ENCODE results near the gene CARMIL1.

CARMIL1 gene

GRCh38 chr6:25278914-25279747 lies at the start of gene CARMIL1:
TSS of gene CARMIL1 (plus strand) at chr6:25279374. CDS start at chr6:25279796, 422 bp downstream.
- in situ Hi-C loops (cut with MboI; ENCODE audit: low sequenced_read_pairs) = no loop called here

- in situ Hi-C loops (cut with MboI; ENCODE audit: low sequenced_read_pairs) = no loop called here
These were observed 49.4 kb upstream of the CARMIL1 start for GRCh38 chr6:25229671-25230321.

GRCh38 chr6:25232479-25232878 lies 46.7 kb upstream of the CARMIL1 start:
- in situ Hi-C loops (cut with MboI; ENCODE audit: low sequenced_read_pairs) = no loop called here

DNA sequence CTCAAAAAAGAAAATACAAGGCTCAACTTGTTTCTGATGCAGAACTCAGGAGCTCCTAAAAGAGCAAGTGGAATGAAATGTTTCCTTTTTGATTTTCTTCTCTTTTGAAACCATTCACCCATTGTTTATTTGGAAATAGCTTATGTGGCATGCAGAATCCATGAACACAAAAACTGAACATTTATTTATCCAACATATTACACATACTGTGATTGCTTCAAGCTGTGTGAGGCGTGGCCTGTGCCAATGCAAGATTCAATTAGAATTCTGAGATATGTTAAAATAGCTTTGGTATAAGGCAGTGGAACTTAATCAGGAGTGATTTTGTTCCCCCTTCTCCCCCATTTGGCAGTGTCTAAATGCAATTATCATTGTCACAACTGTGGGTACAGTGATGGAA lies 45.9 kb upstream of the CARMIL1 start:
- in situ Hi-C loops (cut with MboI; ENCODE audit: low sequenced_read_pairs) = no loop called here

GRCh38 chr6:25237579-25237978 lies 41.6 kb upstream of the CARMIL1 start:
- in situ Hi-C loops (cut with MboI; ENCODE audit: low sequenced_read_pairs) = no loop called here

- in situ Hi-C loops (cut with MboI; ENCODE audit: low sequenced_read_pairs) = no loop called here
These were observed 40.1 kb upstream of the CARMIL1 start for GRCh38 chr6:25239059-25239458.

DNA sequence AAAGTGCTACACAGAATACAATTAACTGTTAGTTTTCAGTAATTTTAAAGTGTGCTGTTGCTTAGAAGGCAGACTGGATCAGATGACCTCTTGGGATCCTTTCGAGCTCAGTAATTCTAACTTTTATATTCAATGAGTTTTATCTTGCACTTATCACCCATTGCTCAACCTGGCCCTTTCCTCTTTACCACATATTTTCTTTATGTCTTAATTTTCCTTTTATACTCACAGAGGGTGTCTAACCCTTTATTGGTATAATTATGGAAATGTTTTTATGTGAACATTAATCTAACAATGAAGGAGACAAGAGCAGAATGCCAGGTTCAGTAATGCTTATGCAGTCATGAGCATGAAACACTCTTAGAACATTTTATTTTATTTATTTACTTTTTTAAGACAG lies 39.7 kb upstream of the CARMIL1 start:
- in situ Hi-C loops (cut with MboI; ENCODE audit: low sequenced_read_pairs) = no loop called here

DNA sequence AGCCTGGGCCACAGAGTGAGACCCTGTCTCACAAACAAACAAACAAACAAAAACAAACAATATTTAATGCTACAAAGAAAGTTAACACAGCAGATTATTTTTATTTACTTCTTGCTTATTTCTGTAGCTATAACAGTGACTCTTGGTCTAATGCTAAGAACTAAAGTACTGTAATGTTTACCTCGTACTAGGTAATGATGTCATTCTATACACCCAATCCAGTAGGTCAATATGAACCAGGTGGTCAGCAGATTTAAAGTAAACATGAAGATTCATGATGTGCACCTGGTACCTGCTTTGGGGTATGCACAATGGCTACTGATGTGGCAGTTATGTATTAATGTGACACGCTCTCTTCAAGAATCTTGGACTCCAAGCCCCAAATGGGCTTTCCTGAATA lies 36.6 kb upstream of the CARMIL1 start:
- in situ Hi-C loops (cut with MboI; ENCODE audit: low sequenced_read_pairs) = no loop called here

- in situ Hi-C loops (cut with MboI; ENCODE audit: low sequenced_read_pairs) = no loop called here
These were observed 34.3 kb upstream of the CARMIL1 start for GRCh38 chr6:25244865-25245264.

DNA sequence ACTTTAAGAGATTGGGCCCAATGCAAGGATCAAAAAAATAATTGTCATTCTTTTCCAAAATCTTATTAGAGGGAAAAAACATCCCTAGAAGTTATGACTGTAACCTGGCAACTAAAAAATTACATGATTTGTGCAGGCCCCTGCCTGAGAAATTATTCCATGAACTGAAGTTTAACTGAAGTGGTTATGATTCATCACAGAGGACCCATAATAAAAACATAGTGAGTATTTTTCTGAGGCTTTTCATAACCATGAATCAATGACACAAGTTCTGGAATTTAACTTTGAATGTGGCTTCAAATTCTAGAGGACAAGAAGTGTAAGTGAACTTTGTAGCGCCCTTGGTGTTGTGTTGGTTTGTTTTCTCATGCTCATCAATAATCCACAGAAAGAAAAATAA lies 31.1 kb upstream of the CARMIL1 start:
- in situ Hi-C loops (cut with MboI; ENCODE audit: low sequenced_read_pairs) = no loop called here

- in situ Hi-C loops (cut with MboI; ENCODE audit: low sequenced_read_pairs) = no loop called here
These were observed 30.0 kb upstream of the CARMIL1 start for GRCh38 chr6:25249133-25249532.

- in situ Hi-C loops (cut with MboI; ENCODE audit: low sequenced_read_pairs) = loop anchor here (25.0 kb wide), 1 partner anchor 236 kb away; no protein-coding TSS in a partner anchor
These were observed 28.3 kb upstream of the CARMIL1 start for GRCh38 chr6:25250878-25251277.

- in situ Hi-C loops (cut with MboI; ENCODE audit: low sequenced_read_pairs) = loop anchor here (25.0 kb wide), 1 partner anchor 236 kb away; no protein-coding TSS in a partner anchor
These were observed 27.7 kb upstream of the CARMIL1 start for GRCh38 chr6:25251426-25251825.

GRCh38 chr6:25253351-25253750 lies 25.8 kb upstream of the CARMIL1 start:
- in situ Hi-C loops (cut with MboI; ENCODE audit: low sequenced_read_pairs) = loop anchor here (25.0 kb wide), 1 partner anchor 234 kb away; no protein-coding TSS in a partner anchor

DNA sequence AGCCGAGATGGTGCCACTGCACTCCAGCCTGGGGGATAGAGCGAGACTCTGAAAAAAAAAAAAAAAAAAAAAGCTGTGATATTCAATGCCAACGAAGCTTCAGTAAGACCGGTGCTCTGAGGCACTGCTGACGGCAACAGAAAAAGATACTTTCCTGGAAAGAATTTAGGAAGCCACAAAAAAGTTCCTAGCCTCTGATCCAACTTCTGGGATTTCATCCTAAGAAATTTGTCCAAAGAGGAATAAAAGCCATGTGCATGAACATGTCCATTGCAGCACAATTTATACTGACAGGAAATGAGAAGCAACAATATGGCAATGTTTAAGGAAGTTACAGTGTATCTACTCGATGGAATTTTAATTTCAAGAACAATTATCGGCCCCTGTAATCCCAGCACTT lies 24.5 kb upstream of the CARMIL1 start:
- in situ Hi-C loops (cut with MboI; ENCODE audit: low sequenced_read_pairs) = loop anchor here (25.0 kb wide), 1 partner anchor 233 kb away; no protein-coding TSS in a partner anchor

DNA sequence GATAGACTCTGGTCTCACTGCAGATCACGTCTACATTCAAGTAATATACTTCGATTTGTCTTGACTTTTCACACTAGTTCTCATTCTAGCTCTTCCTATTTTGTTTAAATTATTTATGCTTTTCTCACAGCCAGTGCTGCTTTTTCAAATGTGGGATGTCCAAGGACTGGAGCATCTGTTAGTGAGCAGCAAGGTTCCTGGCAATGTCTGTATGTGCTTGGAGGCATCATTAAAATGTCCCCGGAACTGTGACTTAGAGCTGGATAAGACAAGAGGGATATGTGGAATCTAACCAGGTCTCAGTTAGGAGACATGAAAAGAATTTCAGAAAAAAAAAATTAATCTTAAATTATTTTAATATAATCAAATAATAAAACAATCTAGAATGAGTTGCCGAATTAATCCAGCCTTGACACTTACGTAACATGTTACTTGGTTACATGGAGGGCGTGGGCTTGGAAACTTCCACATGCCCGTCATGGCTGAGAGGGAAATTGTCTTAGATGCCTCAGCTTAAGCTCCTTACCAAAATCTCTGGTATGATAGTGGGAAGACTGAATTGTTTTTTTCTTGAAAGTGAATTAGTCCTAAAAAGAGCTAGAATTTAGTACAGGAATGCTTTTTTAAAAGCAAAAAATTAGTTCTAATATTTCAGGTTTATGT lies 21.4 kb upstream of the CARMIL1 start:
- in situ Hi-C loops (cut with MboI; ENCODE audit: low sequenced_read_pairs) = loop anchor here (25.0 kb wide), 1 partner anchor 229 kb away; no protein-coding TSS in a partner anchor

- in situ Hi-C loops (cut with MboI; ENCODE audit: low sequenced_read_pairs) = loop anchor here (25.0 kb wide), 1 partner anchor 228 kb away; no protein-coding TSS in a partner anchor
These were observed 19.4 kb upstream of the CARMIL1 start for GRCh38 chr6:25259756-25260155.

DNA sequence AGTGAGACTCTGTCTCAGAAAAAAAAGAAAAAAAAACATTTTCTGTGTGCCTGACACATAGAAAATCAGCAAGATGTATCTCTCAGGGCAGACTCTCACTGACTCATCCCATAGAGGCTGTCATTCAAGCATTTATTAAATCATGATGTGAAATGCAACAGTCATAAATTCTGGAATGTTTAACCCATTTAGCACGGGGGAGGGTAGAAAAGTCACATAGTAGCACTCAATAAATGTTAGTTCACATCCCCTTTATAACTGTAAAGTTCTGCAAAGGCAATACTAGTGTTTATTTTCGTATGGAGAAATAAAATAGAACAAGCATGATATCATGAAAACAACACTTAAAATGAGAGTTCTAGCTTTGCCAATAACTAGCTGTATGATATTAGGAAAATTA lies 15.5 kb upstream of the CARMIL1 start:
- in situ Hi-C loops (cut with MboI; ENCODE audit: low sequenced_read_pairs) = loop anchor here (25.0 kb wide), 1 partner anchor 224 kb away; no protein-coding TSS in a partner anchor

DNA sequence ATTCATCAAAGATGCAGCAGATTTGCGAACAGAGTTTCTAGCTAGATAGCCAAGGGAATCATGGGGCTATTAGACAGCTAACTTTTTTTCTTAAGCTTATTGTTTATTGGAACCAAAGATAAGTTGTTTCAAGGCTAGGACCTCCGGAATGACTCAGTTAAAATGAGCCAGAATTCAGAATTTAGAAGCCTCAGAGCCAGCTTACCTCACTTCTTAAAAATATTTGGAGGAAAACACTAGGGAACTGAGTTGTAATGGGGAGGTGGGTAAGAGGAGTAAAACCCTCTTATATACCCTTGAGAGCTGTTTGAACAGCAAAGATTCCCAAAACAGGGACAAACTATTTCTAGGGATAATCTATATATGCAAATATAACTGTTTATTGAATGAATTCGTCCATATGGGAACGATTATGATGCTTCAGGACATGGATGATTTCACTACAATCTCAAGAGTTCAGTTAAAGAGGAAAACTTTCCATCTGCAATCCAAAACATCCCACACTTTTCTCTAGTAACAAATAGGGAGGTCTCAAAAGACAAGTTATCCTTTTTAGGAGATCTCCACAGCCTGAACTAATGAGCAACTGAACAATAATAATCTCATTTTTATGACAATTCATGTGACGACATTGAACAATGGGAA lies 12.6 kb upstream of the CARMIL1 start:
- in situ Hi-C loops (cut with MboI; ENCODE audit: low sequenced_read_pairs) = loop anchor here (25.0 kb wide), 1 partner anchor 221 kb away; no protein-coding TSS in a partner anchor

DNA sequence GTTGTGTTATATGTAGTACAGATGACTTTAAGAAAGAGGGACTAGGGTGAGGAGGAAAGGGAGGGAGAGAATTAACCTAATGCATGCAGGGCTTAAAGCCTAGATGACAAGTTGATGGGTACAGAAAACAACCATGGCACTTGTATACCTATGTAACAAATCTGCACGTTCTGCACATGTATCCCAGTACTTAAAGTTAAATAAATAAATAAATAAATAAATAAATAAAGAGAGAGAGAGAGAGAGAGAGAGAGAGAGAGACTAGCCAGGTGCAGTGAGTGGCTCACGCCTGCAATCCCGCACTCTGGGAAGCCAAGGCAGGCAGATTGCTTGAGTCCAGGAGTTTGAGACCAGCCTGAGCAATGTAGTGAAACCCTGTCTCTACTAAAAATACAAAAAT lies 11.5 kb upstream of the CARMIL1 start:
- in situ Hi-C loops (cut with MboI; ENCODE audit: low sequenced_read_pairs) = loop anchor here (25.0 kb wide), 1 partner anchor 220 kb away; no protein-coding TSS in a partner anchor

DNA sequence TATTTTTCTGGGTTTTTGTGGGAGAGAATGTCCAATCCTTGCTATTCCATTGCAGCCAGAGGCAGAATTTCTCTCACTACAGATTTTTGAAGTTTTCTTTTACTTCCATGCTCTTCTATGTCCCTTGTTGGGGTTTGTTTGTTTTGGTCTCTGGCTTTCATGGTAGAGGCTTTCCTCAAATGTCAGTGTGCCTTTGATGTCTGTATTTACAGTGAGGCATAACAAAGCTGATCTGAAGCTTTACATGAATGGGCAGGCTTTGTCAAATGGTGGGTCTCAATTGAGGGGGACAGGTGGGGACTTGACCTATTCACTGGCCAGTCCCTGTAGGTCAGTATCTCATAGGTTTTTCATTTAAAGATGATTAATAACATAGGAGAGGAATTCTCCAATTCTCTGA lies 8.6 kb upstream of the CARMIL1 start:
- in situ Hi-C loops (cut with MboI; ENCODE audit: low sequenced_read_pairs) = loop anchor here (25.0 kb wide), 1 partner anchor 217 kb away; no protein-coding TSS in a partner anchor

Data from HL-60/S4 treated with retinoic acid at 250 ng/mL for 4 days and 3 days (cell line).